ENCODE measurements around the gene RAPGEF2. TPM values are rescaled to one million over a fixed set of nuclear protein-coding genes. Genes with fewer than 3 reads are reported as not detected.
"Not testable (repeated sequence)": the region's sequence is repeated elsewhere in the genome, so short reads cannot be mapped to it uniquely, and the experiment has no call there.

The RAPGEF2 gene
- total and polyA plus RNA-seq, 2 donors: 13.6 to 78.7 TPM

DNA sequence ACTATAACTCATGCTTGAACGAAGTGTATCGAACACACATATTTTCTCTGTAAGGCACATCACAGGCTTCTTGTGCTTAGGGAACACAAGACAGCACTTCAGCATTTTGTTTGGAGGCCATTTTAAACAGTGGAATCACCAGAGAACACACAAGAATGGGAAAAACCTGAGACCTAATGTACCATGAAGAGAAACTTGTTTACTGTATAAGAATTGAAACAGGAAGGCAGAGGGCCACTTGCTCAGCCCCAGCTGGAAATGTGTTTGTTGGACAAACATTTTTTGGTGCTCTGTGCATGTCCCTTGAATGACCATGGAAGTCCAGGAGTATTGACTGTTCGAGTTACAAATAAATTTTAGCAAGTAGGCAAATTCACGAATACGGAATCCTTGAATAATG lies 47.5 kb downstream of the RAPGEF2 start:
- WGBS: 84% methylated on average over 5 of the region's 5 CpGs
- Histone ChIP-seq H3K4me1 (ENCODE audit: insufficient read depth) (no peaks in the 10 kb centered on the region), H3K27ac (ENCODE audit: low read depth) (no peak overlapping the region), H3K36me3 (ENCODE audit: insufficient read depth) (no peaks in the 10 kb centered on the region), H3K4me3 (ENCODE audit: low read depth, low read length) (no peak overlapping the region)
- DNase-seq (ENCODE audit: extremely low spot score): no peak

DNA sequence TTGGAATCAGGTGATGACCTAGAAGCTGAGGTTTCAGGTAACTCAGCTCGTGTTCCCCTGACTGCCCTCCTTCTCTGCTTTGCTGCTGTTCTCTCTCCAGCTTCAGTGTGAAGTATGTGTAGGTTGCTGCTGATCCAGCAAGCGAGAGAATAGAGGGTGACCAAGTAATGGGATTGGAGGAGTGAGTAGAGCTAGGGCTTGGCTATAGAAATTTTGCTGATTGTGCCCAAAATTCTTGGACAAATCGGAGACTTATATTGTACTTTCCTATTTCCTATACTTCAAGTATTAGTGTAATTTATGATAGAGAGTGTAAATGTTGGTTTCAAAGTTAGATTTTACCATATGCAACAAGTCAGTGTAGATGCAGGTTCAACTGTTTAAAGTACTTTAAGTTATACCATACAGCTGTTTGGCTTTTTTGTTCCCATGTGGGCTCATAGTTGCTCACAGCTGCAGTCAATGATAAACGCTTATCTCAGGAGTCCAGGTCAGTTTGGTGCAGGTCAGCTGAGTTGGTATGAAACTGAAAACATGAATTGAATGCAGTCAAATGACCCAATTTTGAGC lies 48.0 kb downstream of the RAPGEF2 start:
- Histone ChIP-seq H3K27ac (ENCODE audit: low read depth) (no peak overlapping the region), H3K4me1 (ENCODE audit: insufficient read depth) (no peaks in the 10 kb centered on the region), H3K36me3 (ENCODE audit: insufficient read depth) (no peaks in the 10 kb centered on the region), H3K4me3 (ENCODE audit: low read depth, low read length) (no peak overlapping the region)
- DNase-seq (ENCODE audit: extremely low spot score): no peak
- WGBS: 87% methylated on average over 4 of the region's 4 CpGs

DNA sequence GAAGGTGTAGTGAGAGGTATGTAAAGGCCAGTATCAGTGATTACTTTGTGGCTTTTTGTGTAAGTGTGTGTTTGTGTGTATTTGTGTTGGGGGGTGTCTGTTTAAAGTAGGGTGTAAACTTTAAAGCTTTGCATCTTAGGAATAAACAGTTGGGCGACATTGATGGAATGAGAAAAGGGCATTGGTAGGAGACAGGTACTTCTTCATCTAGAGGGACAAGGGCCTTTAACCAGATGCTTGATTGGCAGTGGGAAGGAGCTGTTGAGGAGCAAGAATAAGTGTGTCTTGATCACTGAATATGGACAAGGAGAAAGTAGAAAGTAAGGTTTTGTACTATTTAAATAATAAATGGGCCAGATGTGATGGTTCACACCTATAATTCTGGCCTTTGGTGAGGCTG lies 48.8 kb downstream of the RAPGEF2 start:
- no peak overlapping the region for H3K4me3 ChIP-seq (ENCODE audit: low read depth, low read length)
- H3K4me1 ChIP-seq (ENCODE audit: insufficient read depth): no peaks in the 10 kb centered on the region
- WGBS: 100% methylated on average over 1 of the region's 1 CpG
- no peak for DNase-seq (ENCODE audit: extremely low spot score)
- no peak overlapping the region for H3K27ac ChIP-seq (ENCODE audit: low read depth)
- H3K36me3 ChIP-seq (ENCODE audit: insufficient read depth): no peaks in the 10 kb centered on the region

DNA sequence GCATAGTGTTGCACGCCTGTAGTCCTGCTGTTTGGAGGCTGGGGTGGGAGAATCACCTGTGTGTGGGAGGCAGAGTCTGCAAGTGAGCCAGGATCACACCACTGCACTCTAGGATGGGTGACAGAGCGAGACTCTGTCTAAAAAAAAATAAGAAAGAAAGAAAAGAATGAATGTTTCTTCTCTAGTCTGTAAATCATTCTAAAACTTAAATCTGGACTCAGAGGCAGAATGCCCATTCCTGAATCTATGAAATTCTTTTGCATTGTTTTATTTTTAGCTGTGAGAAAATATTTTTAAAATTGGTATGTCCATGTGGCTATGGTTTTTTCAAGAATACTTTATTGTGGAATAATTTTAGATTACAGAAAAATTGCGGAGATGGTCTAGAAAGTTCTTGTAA lies 49.3 kb downstream of the RAPGEF2 start:
- DNase-seq (ENCODE audit: extremely low spot score): no peak
- Histone ChIP-seq H3K4me1 (ENCODE audit: insufficient read depth) (no peaks in the 10 kb centered on the region), H3K36me3 (ENCODE audit: insufficient read depth) (no peaks in the 10 kb centered on the region), H3K27ac (ENCODE audit: low read depth) (no peak overlapping the region), H3K4me3 (ENCODE audit: low read depth, low read length) (no peak overlapping the region)
- WGBS: 98% methylated on average over 3 of the region's 3 CpGs

DNA sequence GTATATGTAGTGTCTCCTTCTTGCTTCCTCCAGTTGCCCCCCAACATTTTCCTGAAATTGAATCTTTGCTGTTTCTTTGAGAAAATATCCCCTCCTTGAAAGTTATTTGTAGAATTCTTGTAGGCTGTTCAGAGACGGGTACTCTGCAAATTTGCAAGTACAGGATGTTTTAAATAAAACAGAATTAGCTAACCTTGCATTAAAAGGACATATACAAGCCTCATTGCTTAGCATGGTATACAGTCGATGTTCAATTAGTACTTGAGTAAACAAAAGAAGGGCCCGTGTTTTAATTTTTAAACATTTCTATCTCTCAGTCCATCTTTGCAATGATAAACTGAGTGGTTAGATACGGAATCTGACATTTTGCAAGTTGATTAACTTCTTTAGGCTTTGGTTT lies 50.8 kb downstream of the RAPGEF2 start:
- H3K4me3 ChIP-seq (ENCODE audit: low read depth, low read length): no peak overlapping the region
- no peak for DNase-seq (ENCODE audit: extremely low spot score)
- no peak overlapping the region for H3K27ac ChIP-seq (ENCODE audit: low read depth)
- 72% methylated on average over 4 of the region's 4 CpGs for WGBS
- H3K4me1 ChIP-seq (ENCODE audit: insufficient read depth): no peaks in the 10 kb centered on the region
- no peaks in the 10 kb centered on the region for H3K36me3 ChIP-seq (ENCODE audit: insufficient read depth)

DNA sequence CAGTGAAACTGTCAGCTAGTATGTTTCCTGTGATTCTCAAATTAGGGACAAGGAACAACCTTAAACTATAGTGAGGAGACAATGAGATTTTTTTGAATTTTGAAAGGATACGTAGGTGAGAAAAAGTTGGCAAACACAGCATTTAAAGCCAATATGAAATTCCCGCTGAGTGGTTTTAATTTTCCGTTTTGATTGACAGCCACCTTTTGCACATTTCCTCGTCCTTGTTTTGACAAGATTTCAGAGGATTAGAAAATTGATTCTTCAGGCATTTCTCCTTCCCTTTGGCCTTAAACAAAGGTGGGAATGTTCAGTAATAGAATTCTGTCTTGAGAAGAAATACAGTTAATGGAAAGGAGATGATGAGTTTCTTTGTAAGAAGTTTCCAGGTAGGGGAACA lies 52.2 kb downstream of the RAPGEF2 start:
- WGBS: 78% methylated on average over 4 of the region's 4 CpGs
- H3K27ac ChIP-seq (ENCODE audit: low read depth): no peak overlapping the region

DNA sequence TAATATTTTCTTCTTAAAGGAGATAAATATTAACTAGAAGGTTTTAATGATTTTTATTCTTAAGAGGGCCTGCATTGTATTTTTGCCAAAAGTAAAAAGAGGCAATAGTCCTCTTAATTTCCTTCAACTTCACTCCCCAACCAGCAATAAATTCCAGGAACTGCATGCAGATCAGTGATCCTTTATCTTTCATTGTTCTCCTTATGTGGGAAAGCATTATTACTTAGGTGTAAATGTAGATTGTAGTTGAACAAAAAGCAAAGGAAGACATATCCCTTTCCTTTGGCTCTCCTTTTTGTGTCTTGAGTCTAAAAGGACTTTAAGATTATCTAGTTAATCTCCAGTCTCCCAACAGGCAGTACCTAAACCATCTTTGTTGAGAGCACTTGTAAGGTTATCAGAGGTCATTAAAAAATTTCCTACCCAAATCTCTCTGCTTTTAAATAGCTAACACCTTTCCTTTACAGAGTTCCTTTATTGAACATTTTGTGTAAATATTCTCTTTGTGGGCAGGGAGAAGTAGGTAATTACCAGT lies 55.3 kb downstream of the RAPGEF2 start:
- no peaks in the 10 kb centered on the region for H3K4me1 ChIP-seq (ENCODE audit: insufficient read depth)
- no peak overlapping the region for H3K27ac ChIP-seq (ENCODE audit: low read depth)
- H3K36me3 ChIP-seq (ENCODE audit: insufficient read depth): no peaks in the 10 kb centered on the region
- no peak overlapping the region for H3K4me3 ChIP-seq (ENCODE audit: low read depth, low read length)
- DNase-seq (ENCODE audit: extremely low spot score): no peak

More for the DNA sequence above, 52.2 kb downstream of the RAPGEF2 start:
- no peaks in the 10 kb centered on the region for H3K36me3 ChIP-seq (ENCODE audit: insufficient read depth)
- no peaks in the 10 kb centered on the region for H3K4me1 ChIP-seq (ENCODE audit: insufficient read depth)
- DNase-seq (ENCODE audit: extremely low spot score): no peak
- H3K4me3 ChIP-seq (ENCODE audit: low read depth, low read length): no peak overlapping the region

DNA sequence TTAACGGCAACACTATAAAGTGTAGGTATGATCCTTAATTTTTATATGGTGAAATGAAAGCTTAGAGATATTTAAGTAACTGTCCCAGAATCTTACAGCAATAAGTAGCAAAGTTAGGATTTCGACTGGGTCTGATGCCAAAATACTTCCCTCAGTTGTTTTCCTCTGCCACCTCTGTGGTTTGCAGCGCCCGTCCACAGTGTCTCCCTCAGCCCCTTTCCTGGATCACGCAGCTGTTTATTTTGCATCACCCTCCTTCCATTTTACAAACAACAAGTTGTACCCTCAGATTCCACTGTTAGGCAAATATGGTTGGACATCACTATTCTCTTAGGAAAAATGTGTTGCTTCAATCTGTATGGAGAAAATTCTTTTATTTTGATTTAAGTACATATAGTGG lies 56.1 kb downstream of the RAPGEF2 start:
- no peaks in the 10 kb centered on the region for H3K4me1 ChIP-seq (ENCODE audit: insufficient read depth)
- no peak for DNase-seq (ENCODE audit: extremely low spot score)
- no peaks in the 10 kb centered on the region for H3K36me3 ChIP-seq (ENCODE audit: insufficient read depth)
- H3K4me3 ChIP-seq (ENCODE audit: low read depth, low read length): no peak overlapping the region
- H3K27ac ChIP-seq (ENCODE audit: low read depth): no peak overlapping the region
- WGBS: 77% methylated on average over 5 of the region's 5 CpGs

DNA sequence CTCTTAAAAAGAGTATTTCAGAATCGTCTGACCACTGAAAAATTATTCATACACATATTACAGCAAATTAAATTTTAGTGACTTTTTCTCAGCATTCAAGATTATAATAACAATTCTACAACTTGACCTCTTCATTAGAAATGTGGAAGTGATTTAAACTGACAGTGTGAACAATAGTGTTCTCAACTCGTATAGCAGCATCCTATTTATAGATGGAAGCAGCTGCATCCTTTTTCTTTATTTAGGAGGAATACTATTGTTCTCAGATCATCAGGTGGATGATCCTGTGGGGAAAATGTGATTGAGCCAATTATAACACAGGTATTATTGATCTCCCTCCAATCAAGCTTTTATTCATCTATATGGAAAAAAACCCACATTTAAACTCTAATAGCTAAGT lies 56.7 kb downstream of the RAPGEF2 start:
- 75% methylated on average over 2 of the region's 2 CpGs for WGBS

DNA sequence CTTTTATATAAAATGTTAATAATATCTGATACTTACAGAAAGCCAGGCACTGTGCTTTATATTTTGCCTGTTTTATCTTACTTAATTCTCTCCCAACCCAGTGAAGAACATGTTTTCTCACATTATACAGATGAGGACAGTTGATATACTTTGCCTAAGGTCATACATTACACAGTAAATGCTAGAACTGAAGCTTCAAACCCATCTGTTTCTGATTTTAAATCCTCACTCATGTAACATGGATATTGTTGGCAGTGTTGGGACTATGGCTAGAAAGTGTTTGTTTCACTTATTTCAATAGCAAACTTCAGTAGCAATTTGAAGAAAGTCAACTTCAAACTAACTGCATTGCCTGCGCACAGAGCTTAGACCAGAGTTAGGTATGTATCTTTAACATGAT lies 57.4 kb downstream of the RAPGEF2 start:
- DNase-seq (ENCODE audit: extremely low spot score): no peak
- H3K27ac ChIP-seq (ENCODE audit: low read depth): no peak overlapping the region
- no peak overlapping the region for H3K4me3 ChIP-seq (ENCODE audit: low read depth, low read length)
- no peaks in the 10 kb centered on the region for H3K4me1 ChIP-seq (ENCODE audit: insufficient read depth)
- WGBS: 97% methylated on average over 1 of the region's 1 CpG
- H3K36me3 ChIP-seq (ENCODE audit: insufficient read depth): no peaks in the 10 kb centered on the region

More for the DNA sequence above, 56.7 kb downstream of the RAPGEF2 start:
- no peaks in the 10 kb centered on the region for H3K36me3 ChIP-seq (ENCODE audit: insufficient read depth)
- H3K4me1 ChIP-seq (ENCODE audit: insufficient read depth): no peaks in the 10 kb centered on the region
- no peak overlapping the region for H3K27ac ChIP-seq (ENCODE audit: low read depth)
- no peak overlapping the region for H3K4me3 ChIP-seq (ENCODE audit: low read depth, low read length)
- no peak for DNase-seq (ENCODE audit: extremely low spot score)

DNA sequence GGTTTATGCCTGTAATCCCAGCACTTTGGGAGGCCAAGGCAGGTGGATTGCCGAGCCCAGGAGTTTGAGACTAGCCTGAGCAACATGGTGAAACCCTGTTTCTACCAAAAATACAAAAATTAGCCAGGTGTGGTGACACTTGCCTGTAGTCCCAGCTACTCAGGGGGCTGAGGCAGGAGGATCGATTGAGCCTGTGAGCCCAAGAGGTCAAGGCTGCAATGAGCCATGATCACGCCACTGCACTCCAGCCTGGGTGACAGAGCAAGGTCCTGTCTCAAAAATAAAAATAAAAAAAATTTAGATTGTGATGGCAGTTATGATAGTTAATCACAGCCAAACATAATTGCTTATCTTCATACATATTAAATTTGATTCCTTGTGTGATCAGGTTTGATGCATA lies 58.6 kb downstream of the RAPGEF2 start:
- not testable (repeated sequence) for DNase-seq (ENCODE audit: extremely low spot score); H3K36me3 ChIP-seq (ENCODE audit: insufficient read depth); H3K4me3 ChIP-seq (ENCODE audit: low read depth, low read length); H3K27ac ChIP-seq (ENCODE audit: low read depth); H3K4me1 ChIP-seq (ENCODE audit: insufficient read depth)
- 86% methylated on average over 3 of the region's 3 CpGs for WGBS

DNA sequence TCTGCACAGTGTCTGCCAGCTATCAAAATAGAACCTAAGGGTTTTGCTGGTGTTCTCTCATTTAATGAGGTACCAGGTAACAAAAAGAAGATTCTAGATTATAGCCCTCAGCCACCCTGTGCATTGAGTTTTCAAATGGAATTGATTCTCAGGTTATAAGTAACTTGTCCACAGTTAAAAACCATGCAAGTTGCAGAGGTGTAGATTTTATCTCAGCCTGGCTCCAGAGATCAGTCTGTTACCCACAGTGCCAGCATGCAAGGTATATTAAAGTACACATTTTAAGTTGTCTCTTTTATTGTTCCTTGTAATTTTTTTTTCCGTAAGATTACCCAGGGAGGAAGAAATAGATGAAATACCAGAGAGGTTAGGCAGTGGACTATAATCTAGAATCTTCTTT lies 59.7 kb downstream of the RAPGEF2 start:
- Histone ChIP-seq H3K4me3 (ENCODE audit: low read depth, low read length) (no peak overlapping the region), H3K36me3 (ENCODE audit: insufficient read depth) (no peaks in the 10 kb centered on the region), H3K27ac (ENCODE audit: low read depth) (no peak overlapping the region), H3K4me1 (ENCODE audit: insufficient read depth) (no peaks in the 10 kb centered on the region)
- no peak for DNase-seq (ENCODE audit: extremely low spot score)
- WGBS: 84% methylated on average over 1 of the region's 1 CpG

DNA sequence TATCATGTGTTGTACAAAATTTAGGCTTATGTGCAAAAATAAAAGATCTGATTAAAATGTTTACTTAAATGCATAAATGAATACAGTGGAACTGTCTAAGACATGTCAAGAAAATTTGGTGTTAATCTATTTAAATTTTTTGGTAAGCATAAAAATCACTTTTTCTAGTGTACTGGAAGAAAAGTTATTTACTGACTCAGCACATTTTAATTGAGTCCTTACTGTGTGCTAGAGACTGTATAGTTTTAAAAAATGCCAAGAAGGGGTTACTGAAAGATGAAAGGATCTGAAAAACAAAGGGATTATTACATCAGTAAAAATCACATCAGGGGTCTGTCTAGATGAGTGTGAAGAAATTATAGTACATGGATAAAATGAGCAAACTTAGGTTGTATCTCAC lies 60.6 kb downstream of the RAPGEF2 start:
- Histone ChIP-seq H3K27ac (ENCODE audit: low read depth) (no peak overlapping the region), H3K4me1 (ENCODE audit: insufficient read depth) (no peaks in the 10 kb centered on the region), H3K4me3 (ENCODE audit: low read depth, low read length) (no peak overlapping the region), H3K36me3 (ENCODE audit: insufficient read depth) (no peaks in the 10 kb centered on the region)
- DNase-seq (ENCODE audit: extremely low spot score): no peak

DNA sequence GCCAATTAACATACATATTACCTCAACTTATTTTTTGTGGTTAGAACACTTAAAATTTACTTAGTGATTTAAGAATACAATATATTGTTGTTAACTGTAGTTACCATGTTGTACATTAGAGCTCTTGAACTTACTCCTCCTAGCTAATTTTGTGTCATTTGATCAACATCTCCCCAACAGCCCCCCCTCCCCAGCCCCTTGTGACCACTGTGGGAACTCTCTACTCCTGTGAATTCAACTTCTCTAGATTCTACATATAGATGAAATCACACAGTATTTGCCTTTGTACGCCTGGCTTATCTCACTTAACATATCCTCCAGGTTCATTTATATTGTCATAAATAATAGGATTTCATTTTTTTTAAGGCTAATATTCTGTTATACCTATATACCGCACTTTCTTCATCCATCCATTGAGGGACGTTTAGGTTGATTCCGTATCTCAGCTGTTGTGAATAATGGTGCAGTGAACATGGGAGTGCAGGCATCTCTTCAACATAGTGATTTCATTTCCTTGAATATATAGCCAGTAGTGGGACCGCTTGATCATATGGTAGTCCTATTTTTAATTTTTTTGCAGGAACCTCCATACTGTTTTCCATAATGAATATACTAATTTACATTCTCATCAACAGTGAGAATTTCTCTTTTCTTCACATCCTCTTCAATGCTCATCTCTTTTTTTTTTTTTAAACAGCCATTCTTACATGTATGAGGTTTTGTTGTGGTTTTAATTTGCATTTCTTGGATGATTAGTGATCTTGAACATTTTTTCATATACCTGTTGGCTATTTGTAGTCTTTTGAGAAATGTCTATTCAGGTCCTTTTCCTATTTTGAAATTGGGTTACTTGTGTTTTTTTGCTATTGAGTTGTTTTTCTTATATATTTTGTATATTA lies 66.8 kb downstream of the RAPGEF2 start:
- no peak overlapping the region for H3K27ac ChIP-seq (ENCODE audit: low read depth)
- H3K4me1 ChIP-seq (ENCODE audit: insufficient read depth): no peaks in the 10 kb centered on the region
- WGBS: 95% methylated on average over 5 of the region's 5 CpGs
- DNase-seq (ENCODE audit: extremely low spot score): no peak
- H3K4me3 ChIP-seq (ENCODE audit: low read depth, low read length): no peak overlapping the region
- H3K36me3 ChIP-seq (ENCODE audit: insufficient read depth): no peaks in the 10 kb centered on the region

Data from urinary bladder (tissue), 4 donors.